Upper lobe of left lung (tissue), 6 donors: ENCODE measurements around the gene C3orf20. TPM values are rescaled to one million over a fixed set of nuclear protein-coding genes. Genes with fewer than 3 reads are reported as not detected.
A peak's percentile ranks its signal among the peaks of the same experiment; 100 is the strongest.

ENCODE experiments used
- ATAC-seq, 2 donors: fragments of 200-7000 bp; cut with Tn5 transposase; one replicate each; pipeline ENCODE4 v1.9.1; 2022; ENCODE audit warnings: mild to moderate bottlenecking in 2 of 2, moderate library complexity in 2 of 2; ENCODE audit not compliant: low FRiP score in 2 of 2
- DNase-seq, 2 donors: peaks; one replicate each; pipeline ENCODE4 v3.0.0-alpha.2; 2019 to 2020
- H3K27ac ChIP-seq, 4 donors: fragments of 200-600 bp; sonication (generic); one replicate each; pipeline ENCODE4 v1.5.1; 2016 to 2019
- H3K27me3 ChIP-seq, 4 donors: fragments of 200-600 bp; sonication (generic); one replicate each; pipeline ENCODE4 v1.5.1; 2017 to 2019
- H3K36me3 ChIP-seq, 4 donors: fragments of 200-600 bp; sonication (generic); one replicate each; pipeline ENCODE4 v1.5.1; 2016 to 2019
- H3K4me1 ChIP-seq, 4 donors: fragments of 200-600 bp; sonication (generic); one replicate each; pipeline ENCODE4 v1.5.1; 2018 to 2019
- H3K4me3 ChIP-seq, 4 donors: fragments of 200-600 bp; sonication (generic); one replicate each; pipeline ENCODE4 v1.5.1; 2017 to 2019; ENCODE audit warnings: mild to moderate bottlenecking in 2 of 4, moderate library complexity in 1 of 4
- H3K9me3 ChIP-seq, 4 donors: fragments of 200-600 bp; sonication (generic); one replicate each; pipeline ENCODE4 v1.5.1; 2018 to 2019
- EP300 ChIP-seq, 4 donors: sonication (generic); formaldehyde crosslinking; IDR thresholded peaks; one replicate each; pipeline ENCODE4 v1.5.1; 2017; ENCODE audit warnings: antibody characterized with exemption in 4 of 4, control low read depth in 2 of 4
- POLR2A ChIP-seq, 4 donors: fragments of 450-650 bp; IDR thresholded peaks; one replicate each; pipeline ENCODE4 v1.5.1; 2016 to 2017; ENCODE audit warnings: antibody characterized with exemption in 4 of 4, mild to moderate bottlenecking in 2 of 4
- POLR2AphosphoS5 ChIP-seq, 2 donors: sonication (generic); formaldehyde crosslinking; IDR thresholded peaks; one replicate each; pipeline ENCODE4 v1.5.1; 2017; ENCODE audit warnings: antibody characterized with exemption in 2 of 2
- WGBS, 2 donors: methylation state at CpG; one replicate each; pipeline ENCODE4 v1.1.5; 2017 to 2018; 5-methylcytosine and 5-hydroxymethylcytosine counted together
- total RNA-seq, 6 donors: library from RNA; depleted of rRNA in 4 of 6; stranded (reverse); fragments of >200 nt in 4 of 6; gene quantifications; one replicate each; pipeline versions ENCODE4 v1.1.0 to v1.2.1, GENCODE V29; 2016 to 2021
- TF ChIP-seq, protein P1 (sequence below), 6 experiments: fragments of 450-650 bp in 4 of 6; fragments of 200-600 bp in 2 of 6; sonication (generic) in 2 of 6; IDR thresholded peaks; one replicate each; pipeline ENCODE4 v1.5.1; 2016 to 2019; ENCODE audit warnings: antibody characterized with exemption in 6 of 6
- donor health status: DM: no; HTN: no; CAD: no; lungs with moderate emphysema.
- donor health status: DM: no; HTN: yes; CAD: no; lungs with severe emphysema.

Gene C3orf20
- total RNA-seq, 6 donors from 2014 or later, result 0.09 to 0.11 (median 0.10) TPM; not detected in 3

DNA sequence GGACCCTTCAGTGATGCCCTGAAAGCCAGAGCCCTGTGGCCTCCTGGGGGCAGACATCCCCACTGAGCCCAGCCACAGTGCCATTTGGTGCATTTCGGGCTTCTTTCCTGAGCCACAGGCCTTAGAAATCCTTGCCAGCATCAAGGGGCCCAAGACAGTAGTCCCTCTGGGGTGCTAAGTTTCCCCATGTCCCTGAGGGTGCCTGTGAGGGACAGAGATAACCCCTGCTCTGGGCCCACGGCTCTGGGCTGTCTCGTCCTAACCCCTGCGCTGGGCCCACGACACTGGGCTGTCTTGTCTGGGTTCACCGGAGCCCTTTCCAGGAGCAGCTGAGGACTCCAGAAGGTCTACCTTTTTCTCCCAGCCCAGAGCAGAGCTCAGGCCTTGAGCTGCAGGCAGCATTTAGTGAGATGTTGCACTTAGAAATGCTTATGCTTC lies 98.8 kb downstream of the C3orf20 start:
- peaks cover 0 to 6% (median 2%) of the 10 kb centered on the region in 4 donors for H3K9me3 ChIP-seq
- DNase-seq (peak in 1 of 2 donors; percentile 24), ATAC-seq (no peak)
- WGBS, 2 donors, result 95 to 100% methylated on average over 6 of the region's 6 CpGs
- H3K27me3 ChIP-seq, result no peaks in the 10 kb centered on the region
- H3K4me3 ChIP-seq, result no peak overlapping the region
- no peak overlapping the region for H3K27ac ChIP-seq
- H3K4me1 ChIP-seq, result no peaks in the 10 kb centered on the region
- TF ChIP-seq EP300 (IDR thresholded peaks at IDR 0.05), result no peak
- TF ChIP-seq POLR2AphosphoS5 (IDR thresholded peaks at IDR 0.05), result no peak
- TF ChIP-seq POLR2A (IDR thresholded peaks at IDR 0.05), result no peak
- TF ChIP-seq, protein P1, sequence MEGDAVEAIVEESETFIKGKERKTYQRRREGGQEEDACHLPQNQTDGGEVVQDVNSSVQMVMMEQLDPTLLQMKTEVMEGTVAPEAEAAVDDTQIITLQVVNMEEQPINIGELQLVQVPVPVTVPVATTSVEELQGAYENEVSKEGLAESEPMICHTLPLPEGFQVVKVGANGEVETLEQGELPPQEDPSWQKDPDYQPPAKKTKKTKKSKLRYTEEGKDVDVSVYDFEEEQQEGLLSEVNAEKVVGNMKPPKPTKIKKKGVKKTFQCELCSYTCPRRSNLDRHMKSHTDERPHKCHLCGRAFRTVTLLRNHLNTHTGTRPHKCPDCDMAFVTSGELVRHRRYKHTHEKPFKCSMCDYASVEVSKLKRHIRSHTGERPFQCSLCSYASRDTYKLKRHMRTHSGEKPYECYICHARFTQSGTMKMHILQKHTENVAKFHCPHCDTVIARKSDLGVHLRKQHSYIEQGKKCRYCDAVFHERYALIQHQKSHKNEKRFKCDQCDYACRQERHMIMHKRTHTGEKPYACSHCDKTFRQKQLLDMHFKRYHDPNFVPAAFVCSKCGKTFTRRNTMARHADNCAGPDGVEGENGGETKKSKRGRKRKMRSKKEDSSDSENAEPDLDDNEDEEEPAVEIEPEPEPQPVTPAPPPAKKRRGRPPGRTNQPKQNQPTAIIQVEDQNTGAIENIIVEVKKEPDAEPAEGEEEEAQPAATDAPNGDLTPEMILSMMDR (IDR thresholded peaks at IDR 0.05), result no peak
- H3K36me3 ChIP-seq, result no peaks in the 10 kb centered on the region

DNA sequence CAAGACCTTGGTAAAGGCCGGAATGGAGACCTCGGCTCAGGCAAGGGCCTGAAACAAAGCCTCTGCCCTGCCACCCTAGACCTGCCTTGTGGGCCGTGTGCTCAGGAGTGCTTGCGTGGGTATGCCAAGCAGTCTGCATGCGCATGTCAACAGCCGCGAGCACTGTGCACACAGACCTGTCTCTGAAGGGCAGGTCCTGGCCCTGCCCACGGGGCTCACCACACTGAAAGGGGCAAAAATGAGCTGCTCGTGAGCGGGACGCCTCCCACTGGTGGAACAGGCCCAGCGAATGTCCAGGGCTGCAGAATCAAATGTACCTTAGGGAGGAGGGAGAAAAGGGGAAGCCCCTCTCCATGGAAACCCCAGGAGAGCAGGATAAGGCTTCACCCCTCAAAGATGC lies 99.5 kb downstream of the C3orf20 start:
- no peaks in the 10 kb centered on the region for H3K27me3 ChIP-seq
- 80 to 87% methylated on average over 5 to 12 of the region's 12 CpGs for WGBS, 2 donors
- H3K4me3 ChIP-seq, result no peak overlapping the region
- DNase-seq (no peak), ATAC-seq (no peak)
- H3K9me3 ChIP-seq, result peaks cover 0 to 8% (median 6%) of the 10 kb centered on the region in 4 donors
- H3K4me1 ChIP-seq, result no peaks in the 10 kb centered on the region
- H3K27ac ChIP-seq, result no peak overlapping the region
- no peaks in the 10 kb centered on the region for H3K36me3 ChIP-seq
- TF ChIP-seq EP300 (IDR thresholded peaks at IDR 0.05) (no peak), POLR2AphosphoS5 (IDR thresholded peaks at IDR 0.05) (no peak), POLR2A (IDR thresholded peaks at IDR 0.05) (no peak)
- TF ChIP-seq, protein P1 (IDR thresholded peaks at IDR 0.05), result no peak

DNA sequence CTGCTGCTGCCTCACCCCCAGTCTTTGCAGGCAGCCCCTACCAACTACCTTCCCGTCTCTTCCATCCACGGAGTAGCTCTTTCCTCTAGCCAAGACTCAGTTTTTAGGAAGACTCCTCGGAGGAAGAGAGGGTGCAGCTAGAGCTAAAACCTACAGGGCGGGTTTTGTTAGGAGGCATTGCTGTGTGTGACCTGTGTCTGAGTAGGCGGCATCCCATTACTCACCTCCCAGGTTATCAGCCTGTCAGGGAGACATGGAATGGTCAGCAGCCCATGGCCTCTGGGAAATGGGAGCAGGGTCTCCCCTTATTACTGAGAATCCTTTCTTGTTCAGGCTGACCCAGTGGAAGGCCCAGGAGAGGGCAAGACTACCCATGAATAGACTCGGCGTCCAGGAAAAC lies 100.1 kb downstream of the C3orf20 start:
- Histone ChIP-seq H3K27ac (no peak overlapping the region), H3K4me1 (no peaks in the 10 kb centered on the region), H3K36me3 (no peaks in the 10 kb centered on the region), H3K27me3 (no peaks in the 10 kb centered on the region), H3K9me3 (peaks cover 0 to 8% (median 7%) of the 10 kb centered on the region in 4 donors), H3K4me3 (no peak overlapping the region)
- DNase-seq (no peak), ATAC-seq (no peak)
- 83 to 91% methylated on average over 7 of the region's 7 CpGs for WGBS, 2 donors
- TF ChIP-seq POLR2A (IDR thresholded peaks at IDR 0.05) (no peak), EP300 (IDR thresholded peaks at IDR 0.05) (no peak), POLR2AphosphoS5 (IDR thresholded peaks at IDR 0.05) (no peak)
- TF ChIP-seq, protein P1 (IDR thresholded peaks at IDR 0.05), result no peak

DNA sequence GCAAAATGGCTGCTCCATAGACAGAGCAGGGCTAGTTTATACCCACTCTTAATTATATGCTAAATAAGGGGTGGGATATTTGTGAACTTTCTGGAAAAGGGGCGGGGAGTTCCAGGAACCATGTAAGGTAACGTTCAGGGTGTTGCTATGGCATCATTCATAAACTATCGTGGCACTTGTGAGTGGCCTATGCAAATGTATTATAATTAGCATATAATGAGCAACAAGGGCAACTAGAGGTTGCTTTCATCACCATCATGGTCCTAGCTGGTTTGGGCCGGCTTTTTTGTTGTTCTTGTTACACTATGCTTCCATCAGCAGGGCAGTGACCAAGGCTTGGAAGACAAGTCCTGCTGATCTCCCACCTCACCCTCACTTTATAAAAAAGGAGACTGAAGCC lies 100.6 kb downstream of the C3orf20 start:
- ATAC-seq (no peak), DNase-seq (no peak)
- no peaks in the 10 kb centered on the region for H3K4me1 ChIP-seq
- H3K27me3 ChIP-seq, result no peaks in the 10 kb centered on the region
- H3K4me3 ChIP-seq, result no peak overlapping the region
- no peak overlapping the region for H3K27ac ChIP-seq
- WGBS, 2 donors, result 82 to 94% methylated on average over 4 of the region's 4 CpGs
- TF ChIP-seq EP300 (IDR thresholded peaks at IDR 0.05) (no peak), POLR2A (IDR thresholded peaks at IDR 0.05) (no peak), POLR2AphosphoS5 (IDR thresholded peaks at IDR 0.05) (no peak)
- TF ChIP-seq, protein P1 (IDR thresholded peaks at IDR 0.05), result no peak
- peaks cover 0 to 8% (median 7%) of the 10 kb centered on the region in 4 donors for H3K9me3 ChIP-seq
- H3K36me3 ChIP-seq, result no peaks in the 10 kb centered on the region

DNA sequence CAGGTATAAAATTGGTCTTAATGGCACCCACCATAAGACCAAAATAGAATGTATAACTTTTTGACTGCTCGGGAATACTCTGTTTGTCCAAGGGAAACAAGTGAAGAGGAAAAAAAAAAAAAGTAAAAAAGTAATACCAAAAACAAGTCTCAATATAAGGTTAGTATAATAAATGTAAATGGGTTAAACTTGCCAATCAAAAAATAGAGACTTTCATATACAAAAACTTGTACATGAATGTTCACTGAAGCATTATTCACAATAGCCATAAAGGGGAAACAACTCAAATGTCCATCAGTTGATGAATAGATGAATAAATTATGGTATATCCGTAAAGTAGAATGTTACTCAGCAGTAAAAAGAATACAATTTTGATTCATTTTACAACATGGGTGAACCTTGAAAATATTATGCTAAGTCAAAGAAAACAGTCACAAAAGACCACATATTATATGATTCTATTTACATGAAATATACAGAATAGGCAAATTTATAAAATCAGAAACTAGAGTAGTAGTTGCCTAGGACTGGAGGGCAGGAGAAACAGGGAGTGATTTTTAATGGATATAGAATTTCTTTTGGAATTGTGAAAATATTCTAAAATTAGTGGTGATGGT lies 104.2 kb downstream of the C3orf20 start:
- Histone ChIP-seq H3K4me3 (no peak overlapping the region), H3K27ac (no peak overlapping the region), H3K4me1 (peaks cover 0 to 4% (median 0%) of the 10 kb centered on the region in 4 donors), H3K36me3 (no peaks in the 10 kb centered on the region), H3K9me3 (peaks cover 0 to 8% (median 7%) of the 10 kb centered on the region in 4 donors), H3K27me3 (no peaks in the 10 kb centered on the region)
- no peak for DNase-seq
- ATAC-seq, result no peak
- 94 to 95% methylated on average over 2 of the region's 2 CpGs for WGBS, 2 donors
- TF ChIP-seq POLR2A (IDR thresholded peaks at IDR 0.05) (no peak), EP300 (IDR thresholded peaks at IDR 0.05) (no peak), POLR2AphosphoS5 (IDR thresholded peaks at IDR 0.05) (no peak)
- TF ChIP-seq, protein P1 (IDR thresholded peaks at IDR 0.05), result no peak
